Stimulated activated CD8-positive, alpha-beta memory T cell treated with anti-CD3 and anti-CD28 coated beads, Interleukin-7, amount 100 ng/mL, for 1 hour (primary cell): ENCODE results near the gene SBF2.
"Not testable (repeated sequence)": the region's sequence is repeated elsewhere in the genome, so short reads cannot be mapped to it uniquely, and the experiment has no call there.

Source experiments
- DNase-seq, 2 donors: peaks; one replicate each; pipeline ENCODE4 v3.0.0-alpha.2; 2020; ENCODE audit warnings: low read depth in 2 of 2

SBF2 gene

DNA sequence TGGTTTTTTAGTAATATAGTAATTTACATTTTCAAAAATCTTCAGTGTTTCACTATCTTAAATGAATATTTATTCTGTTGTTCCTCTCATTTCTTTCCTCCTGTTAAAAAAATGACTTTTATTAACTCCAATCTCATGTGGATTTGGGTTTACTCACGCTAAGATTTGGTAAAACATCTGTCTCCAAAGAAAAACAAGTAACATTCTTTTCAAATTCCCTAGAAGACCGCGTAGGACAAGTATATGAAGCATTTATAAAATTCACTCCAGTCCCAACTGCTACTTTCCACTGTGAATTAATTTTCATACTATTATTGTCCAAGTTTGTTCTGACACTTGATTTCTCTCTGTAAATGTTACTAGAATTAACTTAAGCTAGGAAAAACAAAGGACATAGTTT is 26.2 kb downstream of the SBF2 start:
- DNase-seq: no peak

GRCh38 chr11:10265936-10266335 is 28.1 kb downstream of the SBF2 start:
- no peak for DNase-seq

DNA sequence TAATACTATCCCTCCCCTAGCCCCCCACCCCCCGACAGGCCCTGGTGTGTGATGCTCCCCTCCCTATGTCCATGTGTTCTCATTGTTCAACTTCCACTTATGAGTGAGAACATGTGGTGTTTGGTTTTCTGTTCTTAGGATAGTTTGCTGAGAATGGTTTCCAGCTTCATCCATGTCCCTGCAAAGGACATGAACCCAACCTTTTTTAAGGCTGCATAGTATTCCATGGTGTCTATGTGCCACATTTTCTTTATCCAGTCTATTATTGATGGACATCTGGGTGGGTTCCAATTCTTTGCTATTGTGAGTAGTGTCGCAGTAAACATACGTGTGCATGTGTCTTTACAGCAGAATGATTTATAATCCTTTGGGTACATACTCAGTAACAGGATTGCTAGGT is 29.3 kb downstream of the SBF2 start:
- not testable (repeated sequence) for DNase-seq

DNA sequence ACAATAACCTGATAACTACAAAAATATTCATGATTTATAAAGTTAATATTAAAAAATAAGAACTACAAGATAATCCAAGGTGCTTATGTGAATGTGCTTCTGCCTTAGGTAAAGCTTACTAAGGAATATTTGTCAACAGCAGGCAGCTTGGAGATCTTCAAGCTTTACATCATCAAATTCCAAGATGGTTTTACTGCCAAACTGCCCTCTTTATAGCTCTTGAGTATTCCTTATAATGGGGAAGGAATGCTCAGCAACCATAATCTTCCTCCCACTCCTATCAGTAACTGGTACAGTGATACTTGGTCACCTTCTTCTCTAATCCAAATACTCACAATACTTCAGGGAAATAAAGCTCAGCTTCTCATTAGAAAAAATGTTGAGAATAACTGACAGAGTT is 30.1 kb downstream of the SBF2 start:
- DNase-seq: no peak

- no peak for DNase-seq
Observed at GRCh38 chr11:10261821-10262220, 32.2 kb downstream of the SBF2 start.

- DNase-seq: no peak
Observed at GRCh38 chr11:10257478-10257877, 36.5 kb downstream of the SBF2 start.

DNA sequence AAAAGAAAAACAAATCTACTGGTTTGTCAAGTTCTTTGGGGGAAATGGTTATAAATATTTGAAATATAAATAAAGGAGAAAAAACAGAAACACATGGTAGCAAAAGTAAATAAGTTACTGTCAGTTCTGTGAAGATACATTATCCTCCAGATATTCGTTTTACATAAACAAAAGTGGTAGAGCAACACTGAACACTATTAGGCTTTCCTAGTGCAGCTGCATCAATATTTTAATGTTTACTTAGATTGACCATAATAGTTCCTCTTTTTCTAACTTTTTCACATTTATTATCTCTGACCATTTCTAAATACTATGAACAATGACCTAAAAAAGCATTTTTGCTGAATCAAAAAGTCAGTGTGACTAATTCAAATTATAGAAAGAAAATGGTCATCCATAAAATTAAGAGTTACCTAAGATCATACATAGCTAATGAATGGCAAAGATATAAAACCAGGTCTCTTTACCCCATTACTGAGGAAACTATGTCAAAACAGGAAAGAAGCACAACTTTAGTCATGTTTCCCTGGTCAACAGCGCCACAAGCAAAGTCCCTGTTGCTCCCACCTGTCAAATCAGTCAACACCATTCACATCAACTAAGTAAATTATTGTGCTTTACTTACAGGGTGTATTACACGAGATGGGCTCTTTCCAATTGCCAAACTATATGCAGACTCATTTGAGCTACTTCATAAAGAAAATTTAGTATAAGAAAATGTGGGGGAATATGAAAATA is 38.5 kb downstream of the SBF2 start:
- DNase-seq: no peak

DNA sequence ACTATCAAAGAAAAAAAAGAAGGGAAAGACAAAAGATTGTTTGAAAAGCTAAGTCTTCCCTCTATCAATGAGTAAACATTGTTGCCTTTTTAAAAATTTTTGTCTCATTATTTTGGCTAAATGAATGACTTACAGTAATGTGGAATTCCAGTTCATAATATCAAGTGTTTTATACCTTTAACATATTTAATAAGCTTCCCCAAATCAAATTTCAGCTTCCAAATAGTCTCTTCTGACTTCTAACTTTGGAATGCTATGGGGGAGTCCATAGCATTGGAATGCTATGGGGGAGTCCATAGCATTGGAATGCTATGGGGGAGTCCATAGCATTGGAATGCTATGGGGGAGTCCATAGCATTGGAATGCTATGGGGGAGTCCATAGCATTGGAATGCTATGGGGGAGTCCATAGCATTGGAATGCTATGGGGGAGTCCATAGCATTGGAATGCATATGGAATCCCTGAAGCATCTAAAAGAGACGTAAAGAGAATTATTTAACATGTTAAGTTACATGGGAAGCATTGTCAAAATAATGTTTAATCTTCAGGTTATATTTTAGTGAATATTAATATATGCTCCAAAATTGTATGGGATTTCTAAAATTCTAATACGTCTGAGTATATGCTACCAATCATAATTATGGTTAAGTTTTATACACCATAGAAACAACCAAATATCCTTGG is 44.4 kb downstream of the SBF2 start:
- not testable (repeated sequence) for DNase-seq

DNA sequence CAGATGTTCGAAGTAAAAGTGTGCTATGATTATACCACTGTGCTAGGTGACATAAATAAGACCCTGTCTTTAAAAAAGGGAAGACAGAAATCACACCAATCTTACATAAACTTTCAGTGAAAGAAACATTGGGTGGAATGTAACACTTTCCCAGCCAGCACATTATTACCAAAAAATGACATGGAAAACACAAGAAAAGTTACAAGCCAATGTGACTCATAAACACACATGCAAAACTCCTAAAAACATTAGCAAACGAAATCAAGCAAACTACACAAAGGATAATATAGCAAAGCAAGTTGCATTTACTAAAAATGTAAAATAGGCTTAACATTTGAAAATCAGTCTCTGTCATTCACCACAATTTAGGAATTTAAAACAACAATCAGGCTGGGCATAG is 47.0 kb downstream of the SBF2 start:
- DNase-seq: no peak

DNA sequence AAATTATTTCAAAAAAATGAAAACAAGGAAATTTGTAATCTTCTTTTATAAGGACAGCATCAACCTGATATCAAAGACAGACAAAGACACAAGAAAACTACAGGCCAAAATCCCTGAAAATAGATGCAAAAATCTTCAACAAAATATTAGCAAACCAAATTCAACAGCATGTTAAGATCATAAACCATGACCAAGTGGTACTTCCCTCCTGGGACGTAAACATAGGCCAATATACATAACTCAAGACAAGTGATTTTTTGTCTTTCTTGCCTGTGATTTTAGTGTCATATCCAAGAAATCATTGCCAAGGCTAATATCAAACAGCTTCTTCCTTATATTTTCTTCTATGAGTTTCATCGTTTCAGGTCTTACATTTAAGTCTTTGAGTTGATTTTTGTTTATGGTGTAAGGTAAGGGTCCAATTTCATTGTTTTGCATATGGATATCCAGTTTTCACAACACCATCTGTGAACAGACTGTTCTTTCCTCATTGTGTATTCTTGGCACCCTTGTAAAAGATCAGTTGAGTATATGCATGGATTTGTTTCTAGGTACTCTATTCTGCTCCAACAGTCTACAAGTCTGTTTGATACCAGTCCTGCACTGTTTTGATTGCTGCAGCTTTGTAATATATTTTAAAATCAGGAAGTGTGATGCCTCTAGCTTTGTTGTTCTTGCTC is 50.0 kb downstream of the SBF2 start:
- no peak for DNase-seq

- DNase-seq: no peak
Observed at GRCh38 chr11:10236840-10237239, 57.2 kb downstream of the SBF2 start.

- no peak for DNase-seq
Observed at GRCh38 chr11:10233581-10233980, 60.4 kb downstream of the SBF2 start.

GRCh38 chr11:10232756-10233155 is 61.3 kb downstream of the SBF2 start:
- no peak for DNase-seq

GRCh38 chr11:10231803-10232202 is 62.2 kb downstream of the SBF2 start:
- DNase-seq: not testable (repeated sequence)

GRCh38 chr11:10225553-10225952 is 68.5 kb downstream of the SBF2 start:
- DNase-seq: no peak

GRCh38 chr11:10222399-10222798 is 71.6 kb downstream of the SBF2 start:
- no peak for DNase-seq

GRCh38 chr11:10221342-10221741 is 72.7 kb downstream of the SBF2 start:
- no peak for DNase-seq

DNA sequence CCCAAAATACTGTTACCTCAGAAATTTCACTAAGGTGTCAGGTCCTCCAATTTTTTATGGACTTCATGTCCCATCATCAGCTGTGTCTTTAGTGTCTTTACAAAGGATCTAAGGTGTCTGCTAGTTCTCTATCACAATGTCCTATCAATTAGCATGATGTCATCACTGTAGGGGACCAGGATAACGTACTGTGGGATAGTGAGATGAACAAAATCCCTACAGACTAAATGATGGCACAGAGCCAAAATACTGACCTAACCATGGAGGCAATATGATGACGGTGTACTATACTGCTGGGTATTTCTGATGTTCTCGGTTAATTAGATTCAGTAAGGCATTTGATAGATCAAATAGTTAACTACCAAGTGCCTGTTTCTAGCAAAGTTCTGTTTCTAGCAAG is 82.5 kb downstream of the SBF2 start:
- no peak for DNase-seq

DNA sequence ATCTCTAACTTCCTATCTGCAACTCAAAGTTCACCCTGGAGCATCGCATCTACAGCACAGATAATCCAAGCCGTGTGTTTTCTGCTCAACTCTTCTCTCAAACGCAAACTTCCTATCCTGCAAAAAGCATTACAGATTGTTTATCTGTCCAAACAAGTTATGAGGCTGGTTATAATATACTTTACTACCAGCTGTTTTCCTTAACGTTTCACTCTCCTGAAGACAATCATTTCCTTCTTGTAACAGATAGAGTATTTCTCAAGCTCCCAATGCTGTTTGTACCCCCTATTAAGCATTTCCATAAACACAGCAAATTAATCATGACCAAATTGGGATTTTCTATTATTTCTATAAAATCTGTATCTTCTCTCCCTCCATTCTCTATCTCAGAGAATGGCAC is 84.7 kb downstream of the SBF2 start:
- no peak for DNase-seq

- DNase-seq: no peak
Observed at GRCh38 chr11:10208131-10208575, 85.9 kb downstream of the SBF2 start.

DNA sequence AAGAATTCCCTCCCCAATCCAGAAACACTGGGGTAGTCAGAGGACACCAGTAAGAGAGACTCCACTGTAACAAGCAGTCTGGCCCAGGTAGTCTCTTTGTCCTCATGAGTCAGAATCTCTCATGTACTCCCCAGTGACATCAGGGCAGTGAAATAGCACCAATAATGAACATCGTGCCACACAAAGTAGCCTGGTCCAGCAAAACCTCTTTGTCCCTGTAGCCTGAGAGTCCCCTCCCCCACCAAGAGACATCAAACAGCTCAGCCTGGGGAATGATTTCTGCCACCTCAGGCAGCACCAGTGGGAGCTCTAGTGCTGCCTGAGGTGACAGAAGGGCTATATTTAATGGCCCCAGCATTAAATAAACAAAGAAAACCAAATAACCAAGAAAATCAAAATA is 88.1 kb downstream of the SBF2 start:
- DNase-seq: no peak

GRCh38 chr11:10204021-10204420 is 90.0 kb downstream of the SBF2 start:
- no peak for DNase-seq

GRCh38 chr11:10201343-10201742 is 92.7 kb downstream of the SBF2 start:
- no peak for DNase-seq
